Liver (tissue), 3 donors: ENCODE measurements around the gene CACNA1C.

ENCODE experiments used
- CTCF ChIP-seq: fragments of 150-350 bp; IDR thresholded peaks from 2 replicates; pipeline ENCODE4 v1.5.1; 2017; ENCODE audit warnings: improper control_type of control experiment, low read depth, low read length; ENCODE audit not compliant: missing input control
- EGR1 ChIP-seq, 2 donors: IDR thresholded peaks; 2 replicates each; pipeline ENCODE4 v1.6.1; 2016 to 2018; ENCODE audit warnings: antibody characterized with exemption in 2 of 2, low read depth in 2 of 2
- HNF4A ChIP-seq, 2 donors: conservative IDR thresholded peaks; 2 replicates each; pipeline ENCODE4 v1.6.1; 2016; ENCODE audit warnings: antibody characterized with exemption in 2 of 2, mild to moderate bottlenecking in 2 of 2
- HNF4G ChIP-seq: IDR thresholded peaks from 2 replicates; pipeline ENCODE4 v1.6.1; 2016; ENCODE audit warnings: antibody characterized with exemption
- RAD21 ChIP-seq, 2 donors: IDR thresholded peaks; 2 replicates each; pipeline ENCODE4 v1.6.1; 2016; ENCODE audit warnings: antibody characterized with exemption in 2 of 2, mild to moderate bottlenecking in 2 of 2
- SP1 ChIP-seq: IDR thresholded peaks from 2 replicates; pipeline ENCODE4 v1.6.1; 2018; ENCODE audit warnings: antibody characterized with exemption, mild to moderate bottlenecking
- TAF1 ChIP-seq: conservative IDR thresholded peaks from 2 replicates; pipeline ENCODE4 v1.6.1; 2016; ENCODE audit warnings: antibody characterized with exemption, mild to moderate bottlenecking
- YY1 ChIP-seq: IDR thresholded peaks from 2 replicates; pipeline ENCODE4 v1.6.1; 2016; ENCODE audit warnings: antibody characterized with exemption, mild to moderate bottlenecking
- ZBTB33 ChIP-seq: IDR thresholded peaks from 2 replicates; pipeline ENCODE4 v1.6.1; 2016; ENCODE audit warnings: antibody characterized with exemption
- TF ChIP-seq, protein P1 (sequence below): IDR thresholded peaks from 2 replicates; pipeline ENCODE4 v1.6.1; 2016; ENCODE audit warnings: antibody characterized with exemption, mild to moderate bottlenecking
- donor health status: healthy.
- donor health status: healthy.

- TF ChIP-seq CTCF, result no peak
- TF ChIP-seq YY1, result no peak
- no peak for TF ChIP-seq TAF1
- no peak for TF ChIP-seq RAD21 (IDR thresholded peaks at IDR 0.05)
- TF ChIP-seq HNF4G, result no peak
- no peak for TF ChIP-seq ZBTB33
- TF ChIP-seq, protein P1, sequence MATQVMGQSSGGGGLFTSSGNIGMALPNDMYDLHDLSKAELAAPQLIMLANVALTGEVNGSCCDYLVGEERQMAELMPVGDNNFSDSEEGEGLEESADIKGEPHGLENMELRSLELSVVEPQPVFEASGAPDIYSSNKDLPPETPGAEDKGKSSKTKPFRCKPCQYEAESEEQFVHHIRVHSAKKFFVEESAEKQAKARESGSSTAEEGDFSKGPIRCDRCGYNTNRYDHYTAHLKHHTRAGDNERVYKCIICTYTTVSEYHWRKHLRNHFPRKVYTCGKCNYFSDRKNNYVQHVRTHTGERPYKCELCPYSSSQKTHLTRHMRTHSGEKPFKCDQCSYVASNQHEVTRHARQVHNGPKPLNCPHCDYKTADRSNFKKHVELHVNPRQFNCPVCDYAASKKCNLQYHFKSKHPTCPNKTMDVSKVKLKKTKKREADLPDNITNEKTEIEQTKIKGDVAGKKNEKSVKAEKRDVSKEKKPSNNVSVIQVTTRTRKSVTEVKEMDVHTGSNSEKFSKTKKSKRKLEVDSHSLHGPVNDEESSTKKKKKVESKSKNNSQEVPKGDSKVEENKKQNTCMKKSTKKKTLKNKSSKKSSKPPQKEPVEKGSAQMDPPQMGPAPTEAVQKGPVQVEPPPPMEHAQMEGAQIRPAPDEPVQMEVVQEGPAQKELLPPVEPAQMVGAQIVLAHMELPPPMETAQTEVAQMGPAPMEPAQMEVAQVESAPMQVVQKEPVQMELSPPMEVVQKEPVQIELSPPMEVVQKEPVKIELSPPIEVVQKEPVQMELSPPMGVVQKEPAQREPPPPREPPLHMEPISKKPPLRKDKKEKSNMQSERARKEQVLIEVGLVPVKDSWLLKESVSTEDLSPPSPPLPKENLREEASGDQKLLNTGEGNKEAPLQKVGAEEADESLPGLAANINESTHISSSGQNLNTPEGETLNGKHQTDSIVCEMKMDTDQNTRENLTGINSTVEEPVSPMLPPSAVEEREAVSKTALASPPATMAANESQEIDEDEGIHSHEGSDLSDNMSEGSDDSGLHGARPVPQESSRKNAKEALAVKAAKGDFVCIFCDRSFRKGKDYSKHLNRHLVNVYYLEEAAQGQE, result no peak
- TF ChIP-seq SP1, result no peak
- TF ChIP-seq EGR1 (IDR thresholded peaks at IDR 0.05; ENCODE audit: low read depth in 2 of 2), result no peak
- TF ChIP-seq HNF4A (conservative IDR thresholded peaks at IDR 0.05), result no peak
Measured at GRCh38 chr12:2035431-2036055, 17.2 kb upstream of the CACNA1C start.
